HUES64 (cell line): ENCODE data around the gene APEX1.

Experiments
- H3K27ac ChIP-seq: 2 replicates; pipeline ENCODE4 v1.7.0; 2013; ENCODE audit warnings: low read depth, low read length, inconsistent platforms
- H3K27me3 ChIP-seq: 2 replicates; pipeline ENCODE4 v1.6.1; 2013; ENCODE audit warnings: mild to moderate bottlenecking, low read length; ENCODE audit not compliant: insufficient read depth
- H3K36me3 ChIP-seq: 2 replicates; pipeline ENCODE4 v1.6.1; 2013; ENCODE audit warnings: mild to moderate bottlenecking, low read length; ENCODE audit not compliant: insufficient read depth
- H3K4me1 ChIP-seq: 2 replicates; pipeline ENCODE4 v1.6.1; 2013; ENCODE audit warnings: mild to moderate bottlenecking, low read length, moderate library complexity; ENCODE audit not compliant: insufficient read depth
- H3K4me3 ChIP-seq: 2 replicates; pipeline ENCODE4 v1.5.1; 2013; ENCODE audit warnings: mild to moderate bottlenecking, low read length, moderate library complexity
- H3K9ac ChIP-seq: 2 replicates; pipeline ENCODE4 v1.6.1; 2013; ENCODE audit warnings: mild to moderate bottlenecking, low read depth, low read length
- H3K9me3 ChIP-seq: 2 replicates; pipeline ENCODE4 v1.6.1; 2013; ENCODE audit warnings: low read depth, low read length; ENCODE audit not compliant: insufficient read depth
- WGBS: fragments of 150-250, 120-280 bp; methylation state at CpG from one replicate; pipeline ENCODE4 v1.1.7; 2013; ENCODE audit warnings: missing lambda C conversion rate; 5-methylcytosine and 5-hydroxymethylcytosine counted together

Gene APEX1

DNA sequence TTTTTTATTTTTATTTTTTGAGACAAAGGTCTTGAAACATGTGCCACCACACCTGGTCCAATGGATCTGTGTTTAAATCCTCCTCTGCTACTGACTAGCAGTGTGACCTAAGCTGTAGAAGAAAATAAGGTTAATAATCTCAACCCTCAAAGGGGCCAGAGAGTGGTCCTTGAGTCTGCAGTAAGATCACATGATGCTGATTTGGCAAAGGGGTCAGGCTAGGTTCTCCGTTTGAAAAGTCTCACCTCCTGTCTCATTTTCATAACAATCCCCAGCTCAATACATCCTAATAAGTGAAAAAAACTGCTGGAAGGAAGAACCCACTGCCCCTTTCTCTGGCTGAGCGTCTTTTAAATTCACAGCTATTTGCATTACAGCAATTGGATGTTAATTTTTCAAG, 33.8 kb upstream of the APEX1 start:
- Histone ChIP-seq H3K9me3 (no peaks in the 10 kb centered on the region), H3K27ac (peak overlapping the region; percentile 47; the same call in 1 of the 2 replicates), H3K27me3 (no peaks in the 10 kb centered on the region), H3K36me3 (no peaks in the 10 kb centered on the region), H3K4me3 (no peak overlapping the region), H3K4me1 (peaks cover 5% of the 10 kb centered on the region; the same call in 1 of the 2 replicates), H3K9ac (no peak overlapping the region)
- 11% methylated on average over 2 of the region's 2 CpGs for WGBS

DNA sequence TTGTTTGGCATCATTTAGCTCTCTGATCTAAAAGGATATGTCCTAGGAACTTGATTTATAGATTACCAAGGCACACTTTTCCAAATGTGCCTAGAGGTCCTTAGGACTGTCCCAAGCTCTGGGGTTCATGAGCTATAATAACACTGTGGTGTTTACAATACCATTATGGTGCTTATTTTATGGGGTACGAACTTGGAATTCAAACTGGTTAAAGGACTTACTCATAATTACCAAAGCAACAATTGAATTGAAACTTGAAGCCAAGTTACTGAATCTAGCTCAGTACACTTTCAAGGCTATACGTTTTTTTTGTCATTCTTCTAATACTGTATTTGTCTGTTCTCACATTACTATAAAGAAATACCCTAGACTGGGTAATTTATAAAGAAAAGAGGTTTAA, 32.1 kb upstream of the APEX1 start:
- WGBS: 90% methylated on average over 2 of the region's 2 CpGs

GRCh38 chr14:20424851-20425250, 30.2 kb upstream of the APEX1 start:
- Histone ChIP-seq H3K4me3 (no peak overlapping the region), H3K27ac (no peak overlapping the region)
- 34% methylated on average over 2 of the region's 2 CpGs for WGBS

More for the DNA sequence above, 32.1 kb upstream of the APEX1 start:
- no peak overlapping the region for H3K27ac ChIP-seq
- H3K4me3 ChIP-seq: no peak overlapping the region
- no peaks in the 10 kb centered on the region for H3K27me3 ChIP-seq
- no peaks in the 10 kb centered on the region for H3K36me3 ChIP-seq
- H3K9ac ChIP-seq: no peak overlapping the region
- no peaks in the 10 kb centered on the region for H3K9me3 ChIP-seq
- H3K4me1 ChIP-seq: peaks cover 14% of the 10 kb centered on the region

GRCh38 chr14:20427231-20428009, 27.6 kb upstream of the APEX1 start:
- no peaks in the 10 kb centered on the region for H3K9me3 ChIP-seq
- H3K27ac ChIP-seq: no peak overlapping the region
- no peaks in the 10 kb centered on the region for H3K36me3 ChIP-seq
- H3K4me1 ChIP-seq: peaks cover 10% of the 10 kb centered on the region; the same call in 1 of the 2 replicates
- no peak overlapping the region for H3K4me3 ChIP-seq
- no peaks in the 10 kb centered on the region for H3K27me3 ChIP-seq
- whole genome bisulfite sequencing: 83% methylated on average over 5 of the region's 5 CpGs
- no peak overlapping the region for H3K9ac ChIP-seq

More at GRCh38 chr14:20424851-20425250, 30.2 kb upstream of the APEX1 start:
- H3K9ac ChIP-seq: no peak overlapping the region
- no peaks in the 10 kb centered on the region for H3K36me3 ChIP-seq
- H3K4me1 ChIP-seq: peaks cover 15% of the 10 kb centered on the region
- H3K27me3 ChIP-seq: no peaks in the 10 kb centered on the region
- no peaks in the 10 kb centered on the region for H3K9me3 ChIP-seq

GRCh38 chr14:20428010-20428365, 27.0 kb upstream of the APEX1 start:
- Histone ChIP-seq H3K27ac (no peak overlapping the region), H3K4me1 (peaks cover 10% of the 10 kb centered on the region; the same call in 1 of the 2 replicates), H3K9ac (no peak overlapping the region), H3K36me3 (no peaks in the 10 kb centered on the region), H3K27me3 (no peaks in the 10 kb centered on the region), H3K9me3 (no peaks in the 10 kb centered on the region), H3K4me3 (no peak overlapping the region)
- 86% methylated on average over 5 of the region's 5 CpGs for WGBS

GRCh38 chr14:20428802-20429201, 26.2 kb upstream of the APEX1 start:
- no peak overlapping the region for H3K9ac ChIP-seq
- H3K9me3 ChIP-seq: no peaks in the 10 kb centered on the region
- peaks cover 10% of the 10 kb centered on the region; the same call in 1 of the 2 replicates for H3K4me1 ChIP-seq
- H3K27ac ChIP-seq: no peak overlapping the region
- no peaks in the 10 kb centered on the region for H3K36me3 ChIP-seq
- 78% methylated on average over 5 of the region's 5 CpGs for WGBS
- H3K27me3 ChIP-seq: no peaks in the 10 kb centered on the region
- H3K4me3 ChIP-seq: no peak overlapping the region

DNA sequence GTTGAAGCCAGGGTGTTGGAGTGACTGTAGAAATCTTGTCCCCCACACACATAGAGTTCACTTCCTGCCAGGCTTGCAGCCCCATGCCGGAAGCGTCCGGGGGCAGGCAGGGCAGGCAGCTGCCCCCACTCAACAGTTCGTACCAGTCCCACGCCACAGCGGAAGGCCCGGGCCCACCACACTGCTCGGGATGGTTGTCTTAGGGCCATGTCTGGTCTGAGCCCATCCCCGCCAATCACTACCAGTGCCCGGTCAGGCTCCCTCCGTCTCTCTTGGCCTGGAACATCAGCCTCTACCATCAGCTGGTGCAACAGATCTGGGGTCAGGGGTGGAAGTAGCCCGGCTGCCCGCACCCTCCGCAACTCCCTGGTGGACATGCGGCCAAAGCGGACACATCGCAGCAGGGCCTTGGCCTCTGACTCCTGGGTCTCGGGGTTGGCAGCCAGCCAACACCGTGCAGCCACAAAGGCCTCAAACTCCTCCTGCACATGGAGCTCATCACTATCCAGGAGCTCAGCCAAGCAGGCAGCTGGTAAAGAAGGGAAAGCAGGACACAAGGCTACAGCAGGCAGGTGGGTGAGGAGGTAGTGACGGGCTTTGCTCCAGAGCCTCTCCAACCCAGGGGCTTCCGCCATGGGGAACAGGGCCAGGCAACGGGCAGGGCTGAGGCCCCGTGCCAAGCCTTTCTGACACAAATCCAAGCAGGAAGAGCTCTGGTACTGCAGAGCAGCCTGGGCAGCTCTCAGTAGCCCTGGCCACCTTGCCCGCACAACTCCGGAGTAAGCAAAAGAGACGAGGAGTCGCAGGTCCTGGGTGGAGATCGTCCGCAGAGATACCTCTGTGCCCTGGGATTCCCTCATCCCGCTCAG, 25.0 kb upstream of the APEX1 start:
- no peak overlapping the region for H3K4me3 ChIP-seq
- no peak overlapping the region for H3K9ac ChIP-seq
- no peaks in the 10 kb centered on the region for H3K27me3 ChIP-seq
- whole genome bisulfite sequencing: 93% methylated on average over 30 of the region's 30 CpGs
- H3K4me1 ChIP-seq: peaks cover 10% of the 10 kb centered on the region; the same call in 1 of the 2 replicates
- H3K27ac ChIP-seq: no peak overlapping the region
- H3K36me3 ChIP-seq: no peaks in the 10 kb centered on the region
- no peaks in the 10 kb centered on the region for H3K9me3 ChIP-seq

DNA sequence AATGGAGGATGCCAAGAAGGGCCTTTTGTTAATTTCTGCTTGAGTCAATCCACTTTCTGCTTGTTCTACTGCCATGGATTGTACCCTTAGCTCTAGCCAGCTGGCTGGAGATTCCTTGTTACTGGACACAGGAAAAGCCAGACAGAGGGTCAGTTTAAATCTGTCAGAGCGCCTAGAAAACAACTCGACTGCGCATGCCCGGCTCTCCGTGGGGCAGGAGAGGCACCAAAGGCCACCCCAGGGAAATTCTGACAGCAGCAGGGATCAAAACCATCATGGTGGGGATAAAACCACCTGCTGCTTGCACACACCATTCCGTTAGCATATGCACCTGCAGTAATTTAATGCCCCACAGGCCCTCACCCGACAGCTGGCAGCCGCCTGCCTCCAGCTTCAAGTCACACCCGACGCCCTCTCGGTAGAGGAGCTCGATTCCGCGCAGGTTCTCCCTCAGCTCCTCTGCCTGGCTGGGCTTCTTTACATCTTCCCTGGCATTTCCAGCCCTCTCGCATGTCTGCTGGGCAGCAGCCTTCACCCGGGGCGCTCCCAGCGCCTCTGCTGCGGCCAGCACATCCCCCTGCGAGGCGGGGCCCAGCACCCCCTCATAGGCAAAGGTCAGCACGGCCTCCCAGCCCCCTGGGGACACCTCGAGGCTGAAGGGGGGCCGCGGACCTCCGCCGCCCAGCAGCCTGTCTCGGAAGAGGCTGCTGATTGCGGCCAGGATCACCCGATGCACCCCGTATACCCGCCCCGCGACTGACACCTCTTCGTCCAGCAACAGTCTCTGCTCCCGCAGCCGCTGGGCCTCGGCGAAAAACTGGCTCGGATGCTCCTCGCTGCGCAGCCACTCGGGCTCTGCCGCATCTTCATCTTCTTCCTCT, 20.1 kb upstream of the APEX1 start:
- H3K4me3 ChIP-seq: no peak overlapping the region

DNA sequence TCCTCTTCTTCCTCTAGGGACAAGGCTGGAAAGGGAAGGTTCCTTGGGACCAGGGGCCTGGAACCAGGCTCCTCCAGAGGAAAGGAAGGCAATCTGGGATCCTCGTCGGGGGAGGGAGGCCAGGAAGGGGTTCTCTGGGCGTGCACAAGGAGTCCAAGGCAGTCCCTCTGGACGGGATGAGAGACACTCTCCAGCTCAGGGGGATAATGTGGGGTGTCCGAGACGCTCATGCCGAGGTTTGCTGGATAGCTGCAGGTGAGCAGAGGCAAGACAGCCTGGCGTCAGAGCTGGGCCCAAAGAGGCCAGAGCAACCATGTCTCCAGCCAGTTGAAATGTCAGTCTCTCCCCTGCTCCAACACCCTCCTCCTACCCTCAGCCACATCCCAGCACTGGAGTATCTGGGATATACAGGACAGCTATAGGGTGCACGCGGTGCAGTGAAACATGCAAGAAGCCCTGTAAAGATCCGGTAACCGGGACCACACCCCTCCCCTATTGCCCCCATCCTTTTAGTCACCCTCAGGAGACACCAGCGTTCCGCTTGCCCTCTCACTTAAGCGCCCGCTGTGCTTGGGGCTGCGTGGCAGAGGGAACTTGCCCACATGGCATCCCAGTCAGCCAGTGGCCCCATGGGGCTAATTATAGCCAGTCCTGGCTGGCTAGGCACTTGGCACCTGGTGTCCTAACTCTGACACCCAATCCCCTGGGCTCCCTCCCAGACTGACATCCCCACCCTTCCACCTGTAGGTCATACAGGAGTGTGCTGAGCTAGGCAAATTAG, 19.3 kb upstream of the APEX1 start, which contains the start of gene KLHL33:
TSS of gene KLHL33 (minus strand) at position 585 of the 781 bp plus-strand sequence. CDS start at position 230, 355 bp downstream.
- Histone ChIP-seq H3K27me3 (no peaks in the 10 kb centered on the region), H3K27ac (no peak within 1 kb of the TSS), H3K36me3 (no peaks in the 10 kb centered on the region), H3K4me1 (no peaks in the 10 kb centered on the region; the same call in 1 of the 2 replicates), H3K9me3 (no peaks in the 10 kb centered on the region), H3K9ac (no peak within 1 kb of the TSS), H3K4me3 (no peak within 1 kb of the TSS)
- WGBS: 94% methylated on average over 17 of the region's 17 CpGs

More for the DNA sequence above, 20.1 kb upstream of the APEX1 start:
- Histone ChIP-seq H3K9ac (no peak overlapping the region), H3K27ac (no peak overlapping the region), H3K27me3 (no peaks in the 10 kb centered on the region), H3K4me1 (no peaks in the 10 kb centered on the region; the same call in 1 of the 2 replicates), H3K9me3 (no peaks in the 10 kb centered on the region), H3K36me3 (no peaks in the 10 kb centered on the region)
- 89% methylated on average over 44 of the region's 44 CpGs for WGBS

DNA sequence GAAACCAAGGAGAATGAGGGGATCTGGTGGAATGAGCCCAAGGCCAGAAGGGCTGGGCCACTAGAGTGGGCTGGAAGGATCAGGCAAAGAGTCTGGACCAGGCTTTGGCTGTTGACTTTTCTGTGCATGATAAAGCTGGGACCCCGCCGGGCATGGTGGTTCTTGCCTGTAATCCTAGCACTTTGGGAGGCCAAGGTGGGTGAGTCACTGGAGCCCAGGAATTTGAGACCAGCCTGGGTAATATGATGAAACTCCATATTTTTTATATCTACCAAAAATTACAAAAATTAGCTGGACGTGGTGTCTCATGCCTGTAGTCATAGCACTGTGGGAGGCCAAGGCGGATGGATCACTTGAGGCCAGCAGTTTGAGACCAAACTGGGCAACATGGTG, 18.7 kb upstream of the APEX1 start:
- WGBS: 92% methylated on average over 4 of the region's 4 CpGs
- Histone ChIP-seq H3K27me3 (no peaks in the 10 kb centered on the region), H3K27ac (no peak overlapping the region)

More for the DNA sequence above, 18.7 kb upstream of the APEX1 start:
- Histone ChIP-seq H3K36me3 (no peaks in the 10 kb centered on the region), H3K4me1 (no peaks in the 10 kb centered on the region; the same call in 1 of the 2 replicates), H3K9me3 (no peaks in the 10 kb centered on the region), H3K4me3 (no peak overlapping the region), H3K9ac (no peak overlapping the region)
